ENCODE results near the gene PPP1R11. TPM values are rescaled to one million over a fixed set of nuclear protein-coding genes. Genes with fewer than 3 reads are reported as not detected.
A peak's percentile ranks its signal among the peaks of the same experiment; 100 is the strongest.

PPP1R11 gene
- total and polyA plus RNA-seq, 9 of the 15 experiments (the other 6 are each of a cell fraction or from before 2014, with no cell fraction given), result 17.8 to 94.8 (median 44.6) TPM

DNA sequence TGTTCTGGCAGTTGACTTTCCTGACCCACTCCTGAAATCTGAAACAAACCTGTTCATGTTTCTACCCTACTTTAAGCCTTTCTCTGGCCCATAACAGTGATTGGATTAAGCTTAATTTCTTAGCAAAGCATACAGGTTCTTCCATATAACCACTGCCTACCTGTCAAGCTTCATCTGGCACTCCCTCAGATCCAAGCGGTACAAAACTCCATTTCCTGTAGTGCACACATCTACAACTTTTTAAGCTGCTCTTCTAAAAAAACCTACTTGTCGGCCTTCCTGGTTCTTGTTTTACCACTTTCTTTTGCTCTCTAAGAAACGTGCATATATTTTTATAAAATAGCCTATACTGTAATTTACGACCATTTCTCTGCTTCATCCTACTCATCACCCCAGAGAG, 916 bp upstream of the PPP1R11 start:
- peak overlapping the region; percentile 98 for H2AFZ ChIP-seq (ENCODE audit: low read depth, low read length)
- no peak for FAIRE-seq
- TF ChIP-seq MIER1 (IDR thresholded peaks at IDR 0.05; ENCODE audit: low read depth) (0 out of 2 replicates have a peak, but pooled peaks have one; percentile 22), PTTG1 (tag; IDR thresholded peaks at IDR 0.05; ENCODE audit: low read depth) (no peak), CBFA2T2 (conservative IDR thresholded peaks at IDR 0.05) (no peak), ZEB2 (IDR thresholded peaks at IDR 0.05) (no peak), HMGN3 (IDR thresholded peaks at IDR 0.05; ENCODE audit: borderline replicate concordance, extremely low read depth, insufficient read length, low read depth, low read length) (no peak), ZNF512 (tag; IDR thresholded peaks at IDR 0.05) (peak; percentile 66), CEBPG (CRISPR knock-in tag; IDR thresholded peaks at IDR 0.05) (no peak), CEBPG (tag; conservative IDR thresholded peaks at IDR 0.05 in 1 of 2, IDR thresholded peaks at IDR 0.05 in 1 of 2) (no peak), ZNF695 (CRISPR knock-in tag; IDR thresholded peaks at IDR 0.05) (no peak)
- TF ChIP-seq, protein P1, sequence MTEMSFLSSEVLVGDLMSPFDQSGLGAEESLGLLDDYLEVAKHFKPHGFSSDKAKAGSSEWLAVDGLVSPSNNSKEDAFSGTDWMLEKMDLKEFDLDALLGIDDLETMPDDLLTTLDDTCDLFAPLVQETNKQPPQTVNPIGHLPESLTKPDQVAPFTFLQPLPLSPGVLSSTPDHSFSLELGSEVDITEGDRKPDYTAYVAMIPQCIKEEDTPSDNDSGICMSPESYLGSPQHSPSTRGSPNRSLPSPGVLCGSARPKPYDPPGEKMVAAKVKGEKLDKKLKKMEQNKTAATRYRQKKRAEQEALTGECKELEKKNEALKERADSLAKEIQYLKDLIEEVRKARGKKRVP (CRISPR knock-in tag; IDR thresholded peaks at IDR 0.05), result 0 out of 2 replicates have a peak, but pooled peaks have one; percentile 13
- TF ChIP-seq, protein P2, sequence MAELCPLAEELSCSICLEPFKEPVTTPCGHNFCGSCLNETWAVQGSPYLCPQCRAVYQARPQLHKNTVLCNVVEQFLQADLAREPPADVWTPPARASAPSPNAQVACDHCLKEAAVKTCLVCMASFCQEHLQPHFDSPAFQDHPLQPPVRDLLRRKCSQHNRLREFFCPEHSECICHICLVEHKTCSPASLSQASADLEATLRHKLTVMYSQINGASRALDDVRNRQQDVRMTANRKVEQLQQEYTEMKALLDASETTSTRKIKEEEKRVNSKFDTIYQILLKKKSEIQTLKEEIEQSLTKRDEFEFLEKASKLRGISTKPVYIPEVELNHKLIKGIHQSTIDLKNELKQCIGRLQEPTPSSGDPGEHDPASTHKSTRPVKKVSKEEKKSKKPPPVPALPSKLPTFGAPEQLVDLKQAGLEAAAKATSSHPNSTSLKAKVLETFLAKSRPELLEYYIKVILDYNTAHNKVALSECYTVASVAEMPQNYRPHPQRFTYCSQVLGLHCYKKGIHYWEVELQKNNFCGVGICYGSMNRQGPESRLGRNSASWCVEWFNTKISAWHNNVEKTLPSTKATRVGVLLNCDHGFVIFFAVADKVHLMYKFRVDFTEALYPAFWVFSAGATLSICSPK (IDR thresholded peaks at IDR 0.05; ENCODE audit: borderline replicate concordance), result 0 out of 2 replicates have a peak, but pooled peaks have one; percentile 16
- TF ChIP-seq, protein P3, sequence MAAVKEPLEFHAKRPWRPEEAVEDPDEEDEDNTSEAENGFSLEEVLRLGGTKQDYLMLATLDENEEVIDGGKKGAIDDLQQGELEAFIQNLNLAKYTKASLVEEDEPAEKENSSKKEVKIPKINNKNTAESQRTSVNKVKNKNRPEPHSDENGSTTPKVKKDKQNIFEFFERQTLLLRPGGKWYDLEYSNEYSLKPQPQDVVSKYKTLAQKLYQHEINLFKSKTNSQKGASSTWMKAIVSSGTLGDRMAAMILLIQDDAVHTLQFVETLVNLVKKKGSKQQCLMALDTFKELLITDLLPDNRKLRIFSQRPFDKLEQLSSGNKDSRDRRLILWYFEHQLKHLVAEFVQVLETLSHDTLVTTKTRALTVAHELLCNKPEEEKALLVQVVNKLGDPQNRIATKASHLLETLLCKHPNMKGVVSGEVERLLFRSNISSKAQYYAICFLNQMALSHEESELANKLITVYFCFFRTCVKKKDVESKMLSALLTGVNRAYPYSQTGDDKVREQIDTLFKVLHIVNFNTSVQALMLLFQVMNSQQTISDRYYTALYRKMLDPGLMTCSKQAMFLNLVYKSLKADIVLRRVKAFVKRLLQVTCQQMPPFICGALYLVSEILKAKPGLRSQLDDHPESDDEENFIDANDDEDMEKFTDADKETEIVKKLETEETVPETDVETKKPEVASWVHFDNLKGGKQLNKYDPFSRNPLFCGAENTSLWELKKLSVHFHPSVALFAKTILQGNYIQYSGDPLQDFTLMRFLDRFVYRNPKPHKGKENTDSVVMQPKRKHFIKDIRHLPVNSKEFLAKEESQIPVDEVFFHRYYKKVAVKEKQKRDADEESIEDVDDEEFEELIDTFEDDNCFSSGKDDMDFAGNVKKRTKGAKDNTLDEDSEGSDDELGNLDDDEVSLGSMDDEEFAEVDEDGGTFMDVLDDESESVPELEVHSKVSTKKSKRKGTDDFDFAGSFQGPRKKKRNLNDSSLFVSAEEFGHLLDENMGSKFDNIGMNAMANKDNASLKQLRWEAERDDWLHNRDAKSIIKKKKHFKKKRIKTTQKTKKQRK (IDR thresholded peaks at IDR 0.05; ENCODE audit: borderline replicate concordance, low read depth, low read length), result no peak

More for the DNA sequence above, 916 bp upstream of the PPP1R11 start:
- ATAC-seq (no peak), DNase-seq (ENCODE audit: extremely low read depth in 1 of 4, low spot score in 3 of 4) (peak in 1 of 4 experiments; percentile 29)
- peak overlapping the region in 1 of 2 experiments; percentile 77; a peak in 3 of 4 replicates for H3K9ac ChIP-seq (ENCODE audit: insufficient read depth in 1 of 2, low read depth in 2 of 2, low read length in 2 of 2)
- peak overlapping the region; percentile 71 for H3K4me3 ChIP-seq
- in situ Hi-C loops (cut with MboI), result no loop called here
- H4K20me1 ChIP-seq (replicated peaks; ENCODE audit: control insufficient read depth, insufficient read depth, low read length), result no peaks in the 10 kb centered on the region
- H3K4me1 ChIP-seq (replicated peaks in 1 of 2; ENCODE audit: control insufficient read depth in 2 of 2, insufficient read depth in 2 of 2, low read length in 2 of 2), result peaks cover 1 to 7% of the 10 kb centered on the region in 2 experiments; a peak in 4 of 5 replicates
- H3K9me3 ChIP-seq (replicated peaks; ENCODE audit: control insufficient read depth, insufficient read depth, low read depth, low read length), result no peaks in the 10 kb centered on the region
- POLR2A ChIA-PET, result interaction anchor here (0.5 to 2.4 kb wide), 9 partner anchors 12 to 1498 kb away, joined by 3 to 8 read pairs (median 3); partner anchors contain the start of gene TRIM39
- no TSS peak for BruUV-seq (replicated peaks)
- H3K79me2 ChIP-seq (ENCODE audit: control insufficient read depth, insufficient read depth, low read length), result peaks cover 47% of the 10 kb centered on the region
- peak overlapping the region; percentile 88 for H3K27ac ChIP-seq (ENCODE audit: extremely low read depth, low read depth, low read length)
- H3K27me3 ChIP-seq (ENCODE audit: control insufficient read depth in 2 of 2, insufficient read depth in 2 of 2, low read length in 2 of 2), result no peaks in the 10 kb centered on the region
- intact Hi-C loops (cut with micrococcal nuclease), result loop anchor here (2.0 to 10.0 kb wide), 2 partner anchors 37 to 279 kb away; partner anchors contain the start of gene RPP21
- 3% methylated on average over 4 of the region's 4 CpGs for WGBS (ENCODE audit: insufficient coverage, low coverage, missing lambda C conversion rate)
- CTCF ChIA-PET (ENCODE audit: low intra/inter-chr PET ratio), result no interaction called here
- H3K9me1 ChIP-seq (ENCODE audit: control insufficient read depth, insufficient read depth, low read length), result no peaks in the 10 kb centered on the region
- H3K36me3 ChIP-seq (ENCODE audit: control insufficient read depth, insufficient read depth, low read length), result peaks cover 36% of the 10 kb centered on the region; the same call in 2 of the 3 replicates
- H3K4me2 ChIP-seq (ENCODE audit: insufficient read depth, low read length), result peak overlapping the region; percentile 99
